HG03378 (cell line): ENCODE data around the gene GPR84.
"Not testable (repeated sequence)": the region's sequence is repeated elsewhere in the genome, so short reads cannot be mapped to it uniquely, and the experiment has no call there.

Experiments used
- ATAC-seq: cut with Tn5 transposase; IDR thresholded peaks from one replicate; pipeline ENCODE4 v1.9.1; 2021; ENCODE audit warnings: mild to moderate bottlenecking, moderate library complexity; ENCODE audit not compliant: unreplicated experiment

GPR84 gene

DNA sequence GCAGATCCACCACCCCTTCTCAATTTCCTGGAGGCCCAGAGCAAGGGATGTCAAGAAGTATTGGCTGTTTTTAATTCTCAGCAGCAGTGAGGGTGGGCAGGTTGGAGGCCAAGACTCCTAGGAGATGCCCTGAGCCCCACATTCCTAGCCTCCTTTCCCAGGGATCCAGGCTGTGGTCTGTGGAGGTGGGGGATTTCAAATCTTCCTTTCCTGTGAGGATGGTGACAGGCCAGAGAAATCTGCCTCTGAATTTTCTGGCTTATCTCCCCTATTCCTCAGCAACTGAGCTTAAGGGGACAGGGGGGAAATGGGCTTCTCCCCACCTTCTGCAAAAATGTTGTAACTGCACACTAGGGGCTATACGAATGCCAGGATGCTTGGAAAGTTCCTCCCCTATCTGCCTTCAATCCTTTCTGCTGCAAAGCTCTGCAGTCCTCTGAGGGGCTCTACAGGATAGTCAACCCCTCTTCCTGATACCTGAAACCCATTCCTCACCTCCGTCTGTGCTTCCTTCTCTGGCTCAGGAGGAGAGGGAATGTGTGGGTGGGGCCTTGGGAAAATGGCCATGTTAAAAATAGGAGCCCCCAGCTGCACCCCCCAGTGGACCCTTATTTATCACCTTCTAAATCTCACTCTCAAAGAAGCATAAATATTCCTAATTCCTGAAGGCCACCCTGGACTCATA lies 6.6 kb downstream of the GPR84 start:
- no peak for ATAC-seq

DNA sequence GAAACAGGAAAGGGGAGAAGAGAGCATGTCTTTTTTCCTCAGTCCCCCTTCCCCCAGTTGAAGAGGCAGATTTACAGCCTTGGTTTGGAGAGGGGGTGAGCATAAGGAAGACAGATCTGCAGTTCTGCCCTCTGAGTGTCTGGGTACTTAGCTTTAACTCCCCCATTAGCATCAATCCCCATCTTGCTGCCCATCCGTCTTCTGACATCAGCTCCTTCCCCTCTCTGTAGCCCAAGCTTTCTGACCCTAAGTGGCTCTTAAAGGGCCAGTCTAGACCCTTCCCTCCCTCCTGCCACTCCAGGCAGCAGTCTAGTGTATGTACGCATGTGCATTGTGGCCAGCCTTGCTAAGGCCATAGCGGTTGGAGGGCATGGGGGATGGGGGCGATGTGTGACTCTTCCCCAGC lies 7.3 kb downstream of the GPR84 start:
- ATAC-seq = no peak

DNA sequence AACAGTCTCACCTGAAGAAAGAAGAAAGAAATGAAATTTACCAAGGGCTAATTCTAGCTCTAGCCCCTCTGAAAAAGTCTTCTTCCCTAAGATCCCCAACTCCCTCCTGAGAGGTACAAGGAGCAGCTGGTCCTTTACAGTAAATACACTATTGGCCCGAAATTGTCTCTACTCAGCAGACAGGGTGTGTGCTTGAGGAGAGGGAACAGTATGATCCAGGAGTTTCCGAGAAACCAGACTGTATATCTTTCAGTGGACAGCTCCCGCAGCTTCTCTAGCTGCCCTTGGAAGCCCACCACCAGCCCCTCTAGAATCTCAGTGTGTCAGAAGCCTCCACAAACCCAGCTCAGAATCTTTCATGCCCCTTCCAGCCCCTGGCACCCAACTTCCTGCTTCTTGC lies 8.1 kb downstream of the GPR84 start:
- no peak for ATAC-seq

DNA sequence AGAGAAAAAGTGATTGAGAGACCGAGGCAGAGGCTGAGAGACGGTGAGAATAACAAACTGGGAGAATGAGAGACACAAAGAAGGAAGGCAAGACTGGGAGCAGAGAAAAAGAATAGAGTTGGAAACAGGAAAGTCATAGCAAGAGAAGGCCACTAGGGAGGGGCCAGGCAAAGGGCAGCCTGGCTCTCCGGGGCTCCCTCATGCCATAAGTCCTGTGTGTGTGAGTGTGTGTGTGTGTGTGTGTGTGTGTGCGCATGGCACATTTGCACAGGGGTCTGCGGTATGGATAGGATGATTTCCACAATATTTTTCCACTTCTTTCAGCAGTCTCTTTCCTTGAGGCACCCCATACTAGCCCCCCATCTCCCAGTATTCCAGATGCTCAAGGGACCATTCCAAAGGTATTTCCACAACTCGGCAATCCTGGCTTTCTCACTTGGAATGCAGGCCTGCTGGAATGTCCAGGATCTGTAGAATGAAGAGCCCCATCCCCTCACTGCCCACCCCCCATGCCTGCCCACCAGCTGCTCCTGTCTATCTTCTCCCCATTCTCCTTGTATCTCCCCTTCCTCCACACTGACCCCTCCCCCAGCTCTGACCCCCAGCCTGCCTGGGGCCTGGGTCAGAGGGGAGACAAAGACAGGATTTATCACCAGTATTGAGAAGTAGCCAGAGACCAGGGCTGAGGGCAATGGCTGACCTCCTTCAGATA lies 9.0 kb downstream of the GPR84 start:
- ATAC-seq = no peak

DNA sequence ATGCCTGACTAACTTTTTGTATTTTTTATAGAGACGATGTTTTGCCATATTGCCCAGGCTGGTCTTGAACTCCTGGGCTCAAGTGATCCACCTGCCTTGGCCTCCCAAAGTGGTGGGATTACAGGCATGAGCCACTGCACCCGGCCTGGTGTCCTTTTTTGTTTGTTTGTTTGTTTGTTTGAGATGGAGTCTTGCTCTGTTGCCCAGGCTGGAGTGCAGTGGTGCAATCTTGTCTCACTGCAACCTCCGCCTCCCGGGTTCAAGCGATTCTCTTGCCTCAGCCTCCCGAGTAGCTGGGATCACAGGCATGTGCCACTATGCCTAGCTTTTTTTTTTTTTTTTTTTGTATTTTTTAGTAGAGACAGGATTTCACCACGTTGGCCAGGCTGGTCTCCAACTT lies 10.0 kb downstream of the GPR84 start:
- not testable (repeated sequence) for ATAC-seq

DNA sequence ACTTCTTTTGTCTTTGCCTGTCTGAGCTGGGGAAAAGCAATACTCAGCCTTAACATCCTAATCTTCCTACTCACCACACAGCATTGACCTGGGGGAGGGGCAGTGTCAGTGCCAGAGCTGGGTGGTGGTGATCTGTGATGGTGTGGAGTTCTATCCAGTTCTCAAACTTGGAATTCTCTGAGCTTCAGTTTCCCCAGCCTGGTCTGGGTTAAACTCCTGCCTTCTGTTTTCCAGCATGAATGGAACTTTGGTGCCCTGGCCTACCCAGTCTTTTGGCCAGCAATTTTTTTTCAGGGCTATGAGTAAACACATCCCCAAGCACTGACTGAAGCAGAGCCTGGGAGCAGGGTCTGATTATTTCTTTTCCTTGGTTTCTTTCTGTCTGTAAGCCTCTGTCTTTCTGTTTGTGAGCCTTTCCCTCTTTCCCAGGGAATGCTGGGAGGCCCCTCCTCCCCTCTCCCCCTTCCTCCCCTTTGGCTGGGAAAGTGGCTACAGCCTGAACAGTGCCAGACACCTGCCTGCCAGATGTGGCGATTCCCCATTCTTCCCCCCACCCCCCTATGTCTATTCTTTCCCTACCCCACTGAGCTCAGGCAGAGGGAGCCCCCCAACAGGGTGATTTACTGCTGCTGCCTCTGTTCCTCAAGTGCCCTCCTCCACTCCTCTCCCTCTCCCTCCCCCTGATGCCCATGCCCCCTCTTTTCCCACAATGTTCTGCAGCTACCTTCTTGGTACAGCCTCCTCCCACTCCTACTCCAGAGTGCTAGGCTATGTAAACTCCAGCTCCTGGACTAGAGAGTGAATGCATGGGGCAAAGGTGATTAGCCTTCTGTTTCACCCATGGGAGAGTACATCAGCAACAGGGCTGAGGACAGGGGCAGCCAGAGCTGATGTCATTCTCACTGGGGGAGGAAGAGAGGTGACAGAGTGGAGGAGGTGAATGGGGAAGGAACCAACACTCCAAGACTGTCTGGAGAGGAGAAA lies 11.1 kb downstream of the GPR84 start:
- no peak for ATAC-seq

DNA sequence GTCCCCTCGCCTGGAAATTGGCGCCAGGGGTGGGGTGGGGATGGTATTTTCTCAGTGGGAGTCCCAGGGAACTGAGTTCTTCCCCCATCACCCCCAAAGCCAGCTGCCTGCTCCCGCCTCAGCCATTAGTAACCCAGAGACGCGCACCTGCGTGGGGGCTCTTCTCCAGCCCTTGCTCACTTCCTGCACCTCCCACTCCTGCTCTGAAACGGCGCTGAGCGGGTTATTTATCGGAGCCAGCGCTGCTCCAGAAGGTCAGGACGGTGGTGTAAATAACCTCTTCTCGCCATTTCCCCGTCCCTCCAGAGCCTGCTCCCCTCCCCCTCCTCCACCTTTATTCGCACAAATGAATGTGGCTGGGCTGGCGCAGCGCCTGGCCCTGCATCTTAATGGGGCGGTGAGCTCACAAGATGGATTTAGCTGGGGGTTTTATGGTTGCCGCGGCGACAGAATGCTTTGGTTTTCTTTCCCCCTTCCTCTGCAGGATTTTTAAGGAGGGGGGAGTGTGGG lies 12.2 kb downstream of the GPR84 start:
- ATAC-seq = no peak

DNA sequence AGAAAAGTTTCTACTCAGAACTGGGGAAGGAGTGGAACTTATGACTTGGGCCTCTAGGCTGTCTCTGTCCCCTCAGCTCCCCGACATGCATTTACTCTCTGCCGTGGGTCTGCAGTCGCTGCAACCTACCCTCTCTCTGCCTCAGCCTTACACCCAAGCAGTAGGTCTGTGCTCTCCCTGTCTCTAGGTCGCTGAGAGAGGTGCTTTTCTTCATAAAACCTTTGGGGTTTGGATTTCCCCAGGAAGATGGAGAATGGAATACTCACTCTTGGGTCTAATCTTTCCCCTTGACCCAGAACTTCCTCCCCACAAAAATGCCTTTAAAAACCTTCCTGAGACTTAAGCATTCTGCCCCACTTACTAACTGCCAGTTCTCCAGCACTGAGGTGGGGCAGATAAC lies 12.9 kb downstream of the GPR84 start:
- ATAC-seq = no peak

DNA sequence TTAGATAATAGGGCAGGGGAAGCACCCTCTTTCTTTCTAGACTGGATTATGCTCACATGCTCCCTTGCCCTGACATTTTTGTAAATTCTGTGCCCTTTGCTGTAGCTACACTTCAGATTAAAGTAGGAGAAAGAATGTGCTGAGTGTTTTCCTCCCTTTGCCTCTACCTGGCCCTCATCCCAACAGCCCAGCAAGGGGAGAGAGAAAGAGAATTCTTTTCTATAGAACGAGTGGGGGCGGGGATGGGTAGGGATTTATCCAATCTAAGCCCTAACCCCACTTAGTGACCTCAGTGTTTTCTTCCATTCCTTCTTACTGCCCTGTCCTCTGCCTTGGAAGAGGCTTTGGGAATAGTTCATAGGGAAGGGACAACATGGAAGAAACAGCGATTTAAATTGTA lies 13.5 kb downstream of the GPR84 start:
- no peak for ATAC-seq

DNA sequence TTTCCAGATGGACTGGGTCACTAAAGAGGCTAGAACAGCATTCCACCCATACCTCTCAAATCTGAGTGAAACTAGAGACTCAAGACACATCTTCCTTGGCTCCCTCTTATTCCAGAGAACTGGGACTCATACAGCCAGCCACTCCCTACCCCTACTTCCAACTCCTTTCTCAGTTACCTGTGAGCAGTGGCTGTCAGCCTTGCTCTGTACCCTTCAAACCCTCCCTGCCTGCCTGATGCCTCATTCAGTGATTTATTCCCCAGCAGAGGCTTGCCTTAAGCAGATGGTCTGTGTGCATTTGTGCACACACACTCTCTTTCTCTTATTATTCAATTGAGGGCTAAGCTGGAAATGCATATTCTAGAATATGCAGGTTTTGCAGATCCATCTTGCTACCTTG lies 14.6 kb downstream of the GPR84 start:
- no peak for ATAC-seq

DNA sequence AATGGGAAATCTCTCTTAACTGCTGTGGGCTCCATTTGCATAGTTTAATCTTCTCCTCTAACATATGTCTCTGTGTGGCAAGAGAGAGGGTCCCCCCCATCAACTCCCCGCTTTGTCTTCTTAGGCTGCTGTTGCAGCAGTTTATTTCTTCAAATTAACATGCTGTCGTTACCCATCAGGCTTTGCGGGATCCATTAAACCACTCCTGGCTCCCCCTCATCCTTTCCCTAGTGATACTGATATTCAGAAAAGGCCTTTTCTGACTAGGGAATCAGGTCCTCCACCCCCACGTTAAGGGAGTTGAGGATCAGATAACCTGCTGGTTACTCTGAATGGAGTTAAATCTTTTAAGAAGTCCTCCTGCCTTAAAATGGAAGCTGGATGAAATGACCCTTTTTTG lies 15.2 kb downstream of the GPR84 start:
- ATAC-seq = no peak

DNA sequence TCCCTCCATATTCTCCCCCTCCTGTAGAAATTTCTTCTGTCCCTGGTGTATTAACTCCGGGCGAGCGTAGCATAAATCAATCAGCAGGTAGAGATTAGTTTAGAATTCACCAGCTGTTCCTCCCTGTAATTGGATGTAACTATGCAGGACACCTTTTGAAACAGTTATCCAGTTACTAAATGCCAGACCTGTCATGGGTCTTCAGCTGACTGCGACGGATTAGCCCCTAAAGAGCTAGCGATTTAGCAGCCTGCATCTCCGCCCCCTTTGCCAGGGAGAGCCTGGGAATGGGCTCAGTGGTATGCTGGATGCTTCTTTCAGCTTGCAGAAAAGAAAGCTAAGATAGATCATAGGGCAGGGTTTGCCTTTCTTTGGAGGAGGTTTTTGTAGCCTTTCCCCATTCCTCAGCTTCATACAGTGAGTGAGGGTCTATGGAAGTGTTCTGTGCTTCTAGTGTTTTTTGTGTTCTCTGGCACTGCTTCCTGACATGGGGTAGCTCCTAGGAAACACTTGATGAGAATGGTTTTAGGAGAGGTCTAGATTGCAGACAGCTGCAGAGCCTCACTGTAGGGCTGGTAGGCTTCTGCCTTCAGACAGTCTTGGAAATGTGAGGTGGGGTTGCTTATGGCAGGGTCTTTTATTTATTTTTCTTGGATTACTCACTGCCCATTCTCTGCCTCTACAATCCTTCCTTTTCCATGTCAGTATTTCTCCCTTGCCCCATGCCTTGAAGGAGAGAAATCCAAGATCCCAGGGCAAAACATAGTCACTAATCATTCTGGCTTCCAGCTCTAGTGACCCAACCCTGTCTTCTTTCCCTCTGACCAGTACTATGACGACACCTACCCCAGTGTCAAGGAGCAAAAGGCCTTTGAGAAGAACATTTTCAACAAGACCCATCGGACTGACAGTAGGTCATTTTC lies 22.6 kb downstream of the GPR84 start:
- no peak for ATAC-seq

DNA sequence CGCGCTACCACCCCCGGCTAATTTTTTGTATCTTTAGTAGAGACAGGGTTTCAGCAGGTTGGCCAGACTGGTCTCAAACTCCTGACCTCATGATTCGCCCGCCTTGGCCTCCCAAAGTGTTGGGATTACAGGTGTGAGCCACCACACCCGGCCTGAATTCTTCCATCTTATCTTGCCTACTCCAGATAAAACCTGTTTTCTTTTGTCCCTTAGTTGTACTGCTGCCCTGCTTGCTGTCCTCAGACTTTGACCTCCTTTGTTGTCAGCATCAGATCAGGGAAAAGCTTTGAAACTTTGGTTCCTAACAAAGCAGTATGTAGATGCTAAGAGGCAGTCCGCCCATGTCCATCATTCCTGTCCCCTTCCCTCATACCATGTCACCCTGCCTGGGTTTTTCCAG lies 23.4 kb downstream of the GPR84 start:
- no peak for ATAC-seq

DNA sequence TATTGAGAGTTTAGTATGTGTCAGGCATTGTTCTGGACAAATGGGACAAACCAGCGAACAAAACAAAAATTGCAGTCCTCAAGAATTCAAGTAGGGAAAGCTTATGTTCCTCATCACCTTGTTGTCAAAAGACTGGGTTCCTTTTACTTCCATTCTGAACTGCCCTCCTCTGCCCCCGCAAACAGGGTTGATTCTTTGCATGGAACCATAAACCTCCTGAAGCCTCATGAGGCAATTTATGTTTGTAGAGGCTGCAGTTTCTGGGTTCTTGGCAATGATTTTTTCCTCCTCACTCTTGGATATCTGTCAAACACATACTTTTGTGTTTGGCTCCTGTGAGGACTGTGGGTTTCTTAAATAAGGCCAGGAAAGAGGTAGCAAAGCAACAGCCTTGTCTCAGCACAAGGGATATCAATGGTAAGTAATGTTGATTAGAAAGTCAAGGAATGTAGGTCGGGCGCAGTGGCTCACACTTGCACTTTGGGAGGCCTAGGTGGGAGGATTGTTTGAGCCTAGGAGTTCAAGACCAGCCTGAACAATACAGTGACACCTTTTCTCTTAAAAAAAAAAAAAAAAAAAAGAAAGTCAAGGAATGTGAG lies 25.5 kb downstream of the GPR84 start:
- ATAC-seq = no peak

DNA sequence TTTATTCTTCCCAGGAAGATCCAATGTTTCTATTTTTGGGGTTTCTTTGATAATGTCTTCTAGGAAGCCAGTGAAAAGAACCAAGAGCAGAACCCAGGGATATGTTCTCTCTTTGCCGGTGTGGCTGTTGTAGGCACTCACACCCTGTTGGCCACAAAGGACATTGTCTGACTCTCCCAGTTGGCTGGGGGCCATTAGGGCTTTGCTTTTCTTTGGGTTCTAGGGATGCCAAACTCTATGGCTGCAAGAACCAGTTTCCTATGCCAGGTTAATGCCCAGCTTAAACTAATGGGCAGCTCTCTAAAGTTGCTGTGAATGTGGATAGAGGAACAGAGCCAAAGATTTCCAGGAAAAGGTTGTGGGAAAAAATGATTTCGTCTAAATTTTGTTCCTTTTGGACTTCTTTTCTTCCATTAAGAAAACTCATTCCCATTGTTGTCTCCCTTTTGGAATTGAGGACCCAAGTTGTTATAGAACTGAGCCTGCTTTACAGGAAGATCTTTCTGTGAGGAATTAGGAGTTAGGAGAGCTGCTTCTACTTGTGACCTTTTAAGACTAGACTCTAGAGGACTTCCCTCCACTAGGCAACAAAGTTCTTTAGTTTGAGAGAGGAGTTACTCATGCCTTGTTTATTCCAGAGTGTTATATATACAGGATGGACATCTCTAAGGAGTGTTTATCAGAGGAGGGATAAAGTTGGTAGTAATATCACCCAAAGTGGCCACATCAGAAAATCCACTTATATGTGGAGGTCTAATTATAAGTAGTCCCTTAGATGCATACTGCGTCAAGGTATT lies 26.2 kb downstream of the GPR84 start:
- no peak for ATAC-seq

DNA sequence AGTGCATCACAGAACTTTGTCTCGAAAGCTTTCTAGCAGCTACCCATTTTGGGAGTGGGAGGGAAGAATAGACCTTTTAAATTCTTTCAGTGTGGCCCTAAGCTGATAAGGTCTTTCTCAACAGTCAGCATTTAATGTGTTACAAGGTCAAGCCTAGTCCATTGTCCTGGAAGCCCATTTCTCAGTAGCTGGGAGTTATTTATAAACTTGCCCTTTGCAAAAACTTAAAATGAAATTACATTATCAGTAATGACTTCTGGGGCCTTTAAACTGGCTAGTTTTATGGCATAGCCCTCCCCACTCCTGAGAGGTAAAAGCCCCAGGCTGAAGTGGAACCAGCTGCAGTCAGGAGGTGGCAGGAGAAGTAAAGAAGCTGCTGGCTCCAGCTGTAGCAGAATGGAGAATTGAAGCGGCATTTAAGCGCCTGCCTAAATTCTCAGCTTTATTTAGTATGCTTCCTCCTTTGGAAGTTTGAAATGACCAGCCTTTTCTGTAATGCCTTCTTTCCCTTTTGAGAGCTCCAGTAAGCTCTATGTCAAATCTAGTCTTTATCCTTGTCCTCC lies 26.9 kb downstream of the GPR84 start:
- no peak for ATAC-seq

DNA sequence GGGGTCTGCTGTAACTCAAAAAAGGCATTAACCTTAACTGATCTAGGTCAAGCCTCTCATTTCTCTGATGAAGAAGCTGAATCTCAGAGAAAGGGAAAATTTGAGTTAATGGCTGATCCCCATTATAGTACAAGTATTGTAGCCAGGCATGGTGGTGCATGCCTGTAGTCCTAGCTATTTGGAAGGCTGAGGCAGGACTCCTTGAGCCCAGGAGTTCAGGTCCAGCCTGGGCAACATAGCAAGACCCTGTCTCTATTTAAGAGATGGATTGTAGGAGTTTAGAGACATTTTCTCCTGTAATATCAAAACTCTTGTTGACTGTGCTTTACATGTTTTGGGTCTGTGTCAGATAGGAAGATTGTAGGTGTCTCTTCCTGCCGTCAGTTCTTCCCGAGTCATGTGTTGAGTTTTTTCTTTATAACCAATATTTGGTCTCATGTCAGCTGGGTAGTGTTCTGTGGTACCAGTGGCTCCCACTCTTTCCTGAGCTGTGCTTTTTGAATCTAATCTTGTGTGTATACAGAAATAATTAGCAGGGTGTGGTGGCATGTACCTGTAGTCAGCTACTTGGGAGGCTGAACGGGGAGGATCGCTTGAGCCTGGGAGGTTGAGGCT lies 30.8 kb downstream of the GPR84 start:
- no peak for ATAC-seq

DNA sequence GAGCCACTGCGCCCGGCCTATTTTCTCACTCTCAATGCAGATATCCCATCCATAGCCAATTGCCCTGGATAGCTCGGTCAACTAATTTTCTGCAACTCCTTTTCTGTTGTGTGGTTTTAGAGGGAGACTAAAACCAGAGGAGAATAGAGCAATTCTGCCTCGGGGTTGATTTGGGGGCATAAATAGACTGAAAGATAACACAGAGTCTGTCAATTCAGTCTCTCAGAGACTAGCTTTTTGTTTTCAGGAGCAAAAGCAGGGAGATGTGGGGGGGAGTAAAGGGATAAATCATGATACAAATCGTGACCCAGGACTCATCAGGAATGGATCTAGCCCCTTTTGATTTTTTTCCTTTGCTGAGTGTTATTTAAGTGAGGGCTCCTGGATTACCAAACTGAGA lies 32.8 kb downstream of the GPR84 start:
- ATAC-seq = no peak
